ENCODE data around the gene ASB1. TPM values are rescaled to one million over a fixed set of nuclear protein-coding genes. Genes with fewer than 3 reads are reported as not detected.
"Not testable (repeated sequence)": the region's sequence is repeated elsewhere in the genome, so short reads cannot be mapped to it uniquely, and the experiment has no call there.

The ASB1 gene
- total RNA-seq, 1 experiment from 2014 or later, result 46.0 TPM

- Mint-ChIP-seq H3K9me3 (no peaks in the 10 kb centered on the region), H3K27ac (peak overlapping the region; percentile 51 to 96 (median 62); a peak in 4 of 7 replicates), H3K36me3 (ENCODE audit: insufficient read depth in 1 of 3, low read depth in 3 of 3) (peaks cover 17 to 66% (median 50%) of the 10 kb centered on the region in 3 experiments; a peak in 6 of 7 replicates), H3K27me3 (ENCODE audit: low read depth) (no peaks in the 10 kb centered on the region), H3K4me1 (peaks cover 5 to 6% of the 10 kb centered on the region in 2 experiments), H3K4me3 (no peak overlapping the region)
- Histone ChIP-seq H3K4me1 (ENCODE audit: insufficient read depth, low read length) (no peaks in the 10 kb centered on the region), H2BK5ac (ENCODE audit: insufficient read length, low read length) (no peak overlapping the region), H2AFZ (ENCODE audit: low read length) (no peak overlapping the region), H4K20me1 (ENCODE audit: control insufficient read depth, insufficient read depth, insufficient read length) (no peaks in the 10 kb centered on the region), H3K4me2 (ENCODE audit: insufficient read depth, insufficient read length, low read length) (no peak overlapping the region), H4K91ac (ENCODE audit: insufficient read length, low read depth, low read length) (no peak overlapping the region), H3K4ac (ENCODE audit: low read depth, low read length) (no peak overlapping the region), H3K56ac (ENCODE audit: insufficient read length, low read depth, low read length) (no peak overlapping the region), H3K79me2 (ENCODE audit: insufficient read depth, low read length) (peaks cover 10% of the 10 kb centered on the region; the same call in 1 of the 2 replicates), H3K18ac (ENCODE audit: insufficient read length, low read depth, low read length) (no peak overlapping the region), H2BK12ac (ENCODE audit: insufficient read length, low read depth, low read length) (no peak overlapping the region), H2BK15ac (ENCODE audit: low read depth, low read length) (no peak overlapping the region), H3K79me1 (ENCODE audit: insufficient read depth, low read depth, low read length, poor library complexity, severe bottlenecking) (no peaks in the 10 kb centered on the region), H3K27ac (ENCODE audit: insufficient read length, low read depth, low read length) (no peak overlapping the region), H2BK20ac (ENCODE audit: low read depth, low read length, poor library complexity, severe bottlenecking) (no peak overlapping the region), H4K8ac (replicated peaks; ENCODE audit: insufficient read length, low read depth, low read length) (no peak overlapping the region), H2AK5ac (ENCODE audit: insufficient read length, low read length) (no peak overlapping the region), H3T11ph (ENCODE audit: low read length) (no peak overlapping the region), H3K9ac (ENCODE audit: extremely low read depth, insufficient read length, low read length) (no peak overlapping the region), H2BK120ac (ENCODE audit: low read depth, low read length, poor library complexity, severe bottlenecking) (no peak overlapping the region), H3K23me2 (ENCODE audit: insufficient read length, low read depth, low read length, poor library complexity, severe bottlenecking) (no peaks in the 10 kb centered on the region), H3K27me3 (ENCODE audit: insufficient read depth, low read length) (no peaks in the 10 kb centered on the region), H4K5ac (ENCODE audit: insufficient read length, low read depth, low read length) (no peak overlapping the region), H3K14ac (ENCODE audit: insufficient read depth, low read length) (no peak overlapping the region), H3K23ac (ENCODE audit: insufficient read length, low read depth, low read length) (no peak overlapping the region), H3K9me3 (ENCODE audit: control insufficient read depth, low read depth, low read length) (no peaks in the 10 kb centered on the region)
- no CpG with 5 or more reads among the region's 17 CpGs for WGBS (ENCODE audit: extremely low coverage, insufficient read length, low lambda C conversion rate)
- no peak for TF ChIP-seq CTCF (conservative IDR thresholded peaks at IDR 0.05)
- no peak for DNase-seq
Measured at GRCh38 chr2:238441262-238442114, 14.8 kb downstream of the ASB1 start.

GRCh38 chr2:238442257-238442656, 15.5 kb downstream of the ASB1 start:
- H3K4me1 Mint-ChIP-seq; H4K20me1 ChIP-seq (ENCODE audit: control insufficient read depth, insufficient read depth, insufficient read length); H3K9me3 ChIP-seq (ENCODE audit: control insufficient read depth, low read depth, low read length): not testable (repeated sequence)

More at GRCh38 chr2:238442257-238442656, 15.5 kb downstream of the ASB1 start:
- not testable (repeated sequence) for H3K27me3 ChIP-seq (ENCODE audit: insufficient read depth, low read length); DNase-seq; H3K4me2 ChIP-seq (ENCODE audit: insufficient read depth, insufficient read length, low read length); H2BK120ac ChIP-seq (ENCODE audit: low read depth, low read length, poor library complexity, severe bottlenecking); H3K4me3 Mint-ChIP-seq; H3K27ac Mint-ChIP-seq; H3K79me2 ChIP-seq (ENCODE audit: insufficient read depth, low read length); H3K23ac ChIP-seq (ENCODE audit: insufficient read length, low read depth, low read length); H3K4ac ChIP-seq (ENCODE audit: low read depth, low read length); H2AFZ ChIP-seq (ENCODE audit: low read length); H2BK12ac ChIP-seq (ENCODE audit: insufficient read length, low read depth, low read length); H4K8ac ChIP-seq (replicated peaks; ENCODE audit: insufficient read length, low read depth, low read length); H2BK15ac ChIP-seq (ENCODE audit: low read depth, low read length); H2BK20ac ChIP-seq (ENCODE audit: low read depth, low read length, poor library complexity, severe bottlenecking); H2AK5ac ChIP-seq (ENCODE audit: insufficient read length, low read length); H3K18ac ChIP-seq (ENCODE audit: insufficient read length, low read depth, low read length); H4K5ac ChIP-seq (ENCODE audit: insufficient read length, low read depth, low read length); H2BK5ac ChIP-seq (ENCODE audit: insufficient read length, low read length); H3K56ac ChIP-seq (ENCODE audit: insufficient read length, low read depth, low read length); H3K27ac ChIP-seq (ENCODE audit: insufficient read length, low read depth, low read length); H3K79me1 ChIP-seq (ENCODE audit: insufficient read depth, low read depth, low read length, poor library complexity, severe bottlenecking); H3T11ph ChIP-seq (ENCODE audit: low read length); H3K23me2 ChIP-seq (ENCODE audit: insufficient read length, low read depth, low read length, poor library complexity, severe bottlenecking); H3K9me3 Mint-ChIP-seq; H4K91ac ChIP-seq (ENCODE audit: insufficient read length, low read depth, low read length); H3K9ac ChIP-seq (ENCODE audit: extremely low read depth, insufficient read length, low read length); H3K14ac ChIP-seq (ENCODE audit: insufficient read depth, low read length); H3K4me1 ChIP-seq (ENCODE audit: insufficient read depth, low read length); H3K27me3 Mint-ChIP-seq (ENCODE audit: low read depth)
- WGBS (ENCODE audit: extremely low coverage, insufficient read length, low lambda C conversion rate), result no CpG with 5 or more reads among the region's 6 CpGs
- peaks cover 23 to 67% (median 51%) of the 10 kb centered on the region in 3 experiments; a peak in 6 of 7 replicates for H3K36me3 Mint-ChIP-seq (ENCODE audit: insufficient read depth in 1 of 3, low read depth in 3 of 3)
